Measurements from ENCODE around the gene CERKL. TPM values are rescaled to one million over a fixed set of nuclear protein-coding genes. Genes with fewer than 3 reads are reported as not detected.

The CERKL gene
- total and polyA plus RNA-seq, 4 donors = 1.3 to 12.0 (median 2.5) TPM

- Histone ChIP-seq H3K36me3 (ENCODE audit: control insufficient read depth in 4 of 4, insufficient read depth in 4 of 4, low read length in 4 of 4) (no peaks in the 10 kb centered on the region), H3K9ac (ENCODE audit: insufficient read depth in 1 of 2, low read length in 2 of 2) (no peak overlapping the region), H3K4me3 (no peak overlapping the region), H3K4me1 (ENCODE audit: control insufficient read depth in 5 of 5, insufficient read depth in 5 of 5, low read length in 5 of 5) (no peaks in the 10 kb centered on the region), H3K27ac (ENCODE audit: low read depth in 1 of 2, low read length in 1 of 2) (no peak overlapping the region), H3K27me3 (ENCODE audit: control insufficient read depth in 3 of 3, insufficient read depth in 3 of 3, low read length in 2 of 3) (no peaks in the 10 kb centered on the region), H3K9me3 (ENCODE audit: control insufficient read depth in 4 of 4, insufficient read depth in 3 of 4, low read length in 3 of 4) (peaks cover 0 to 3% (median 0%) of the 10 kb centered on the region in 4 donors)
- TF ChIP-seq CTCF (IDR thresholded peaks at IDR 0.05; ENCODE audit: control extremely low read depth, extremely low read depth) = no peak
- ATAC-seq (ENCODE audit: insufficient read depth, low FRiP score) = no peak
- WGBS, 2 donors = 35% methylated on average over 2 of the region's 2 CpGs
- DNase-seq = no peak
Observed at GRCh38 chr2:181575650-181576025, 81.3 kb downstream of the CERKL start.

GRCh38 chr2:181575024-181575649 lies 81.8 kb downstream of the CERKL start:
- Histone ChIP-seq H3K4me1 (ENCODE audit: control insufficient read depth in 5 of 5, insufficient read depth in 5 of 5, low read length in 5 of 5) (no peaks in the 10 kb centered on the region), H3K9ac (ENCODE audit: insufficient read depth in 1 of 2, low read length in 2 of 2) (no peak overlapping the region), H3K27ac (ENCODE audit: low read depth in 1 of 2, low read length in 1 of 2) (no peak overlapping the region), H3K4me3 (no peak overlapping the region), H3K9me3 (ENCODE audit: control insufficient read depth in 4 of 4, insufficient read depth in 3 of 4, low read length in 3 of 4) (peaks cover 0 to 3% (median 0%) of the 10 kb centered on the region in 4 donors), H3K36me3 (ENCODE audit: control insufficient read depth in 4 of 4, insufficient read depth in 4 of 4, low read length in 4 of 4) (no peaks in the 10 kb centered on the region), H3K27me3 (ENCODE audit: control insufficient read depth in 3 of 3, insufficient read depth in 3 of 3, low read length in 2 of 3) (no peaks in the 10 kb centered on the region)
- WGBS, 2 donors = 72 to 75% methylated on average over 7 of the region's 7 CpGs
- ATAC-seq (ENCODE audit: insufficient read depth, low FRiP score) (no peak), DNase-seq (no peak)
- TF ChIP-seq CTCF (IDR thresholded peaks at IDR 0.05; ENCODE audit: control extremely low read depth, extremely low read depth) = no peak

GRCh38 chr2:181574321-181574720 lies 82.6 kb downstream of the CERKL start:
- 80 to 87% methylated on average over 7 of the region's 7 CpGs for WGBS, 2 donors
- H3K27ac ChIP-seq (ENCODE audit: low read depth in 1 of 2, low read length in 1 of 2) = no peak overlapping the region

More at GRCh38 chr2:181574321-181574720, 82.6 kb downstream of the CERKL start:
- Histone ChIP-seq H3K36me3 (ENCODE audit: control insufficient read depth in 4 of 4, insufficient read depth in 4 of 4, low read length in 4 of 4) (no peaks in the 10 kb centered on the region), H3K4me3 (no peak overlapping the region), H3K4me1 (ENCODE audit: control insufficient read depth in 5 of 5, insufficient read depth in 5 of 5, low read length in 5 of 5) (no peaks in the 10 kb centered on the region), H3K27me3 (ENCODE audit: control insufficient read depth in 3 of 3, insufficient read depth in 3 of 3, low read length in 2 of 3) (no peaks in the 10 kb centered on the region), H3K9me3 (ENCODE audit: control insufficient read depth in 4 of 4, insufficient read depth in 3 of 4, low read length in 3 of 4) (peaks cover 0 to 3% (median 0%) of the 10 kb centered on the region in 4 donors), H3K9ac (ENCODE audit: insufficient read depth in 1 of 2, low read length in 2 of 2) (no peak overlapping the region)
- TF ChIP-seq CTCF (IDR thresholded peaks at IDR 0.05; ENCODE audit: control extremely low read depth, extremely low read depth) = no peak
- DNase-seq = no peak
- no peak for ATAC-seq (ENCODE audit: insufficient read depth, low FRiP score)

Data from lung (tissue), 12 donors.